DND-41 (cell line): ENCODE measurements around the gene EFCAB9.

Experiments used
- ATAC-seq: fragments of 200-7000 bp; cut with Tn5 transposase; 3 replicates; pipeline ENCODE4 v1.9.1; 2021; ENCODE audit warnings: low read depth; ENCODE audit not compliant: insufficient read depth
- DNase-seq: peaks from one replicate; pipeline ENCODE4 v3.0.0-alpha.2; 2020
- H2AFZ ChIP-seq: 2 replicates; pipeline ENCODE4 v1.6.0; 2012; ENCODE audit warnings: low read depth, low read length
- H3K27ac ChIP-seq: 2 replicates; pipeline ENCODE4 v1.5.1; 2012; ENCODE audit warnings: low read length, inconsistent platforms
- H3K27me3 ChIP-seq: fragments of 200-600 bp; sonication (generic); 2 replicates; pipeline ENCODE4 v1.6.0; 2012; ENCODE audit warnings: low read length, mild to moderate bottlenecking, inconsistent platforms; ENCODE audit not compliant: insufficient read depth, poor library complexity
- H3K36me3 ChIP-seq: 2 replicates; pipeline ENCODE4 v1.5.1; 2012; ENCODE audit warnings: low read length, inconsistent platforms; ENCODE audit not compliant: insufficient read depth
- H3K4me1 ChIP-seq: 2 replicates; pipeline ENCODE4 v1.5.1; 2012; ENCODE audit warnings: mild to moderate bottlenecking, low read length; ENCODE audit not compliant: insufficient read depth
- H3K4me2 ChIP-seq: 2 replicates; pipeline ENCODE4 v1.6.0; 2012; ENCODE audit warnings: mild to moderate bottlenecking, moderate library complexity, low read length, inconsistent platforms; ENCODE audit not compliant: insufficient read depth
- H3K4me3 ChIP-seq, 2 experiments: fragments of 200-600 bp in 1 of 2; shearing (Covaris generic) in 1 of 2; 2 replicates each; pipeline ENCODE4 v1.5.1; 2012 to 2016; ENCODE audit warnings: inconsistent platforms in 2 of 2, low read length in 2 of 2, mild to moderate bottlenecking in 2 of 2, low read depth in 1 of 2, moderate library complexity in 1 of 2
- H3K79me2 ChIP-seq: 2 replicates; pipeline ENCODE4 v1.6.0; 2012; ENCODE audit warnings: low read length, inconsistent platforms; ENCODE audit not compliant: insufficient read depth
- H3K9ac ChIP-seq: 2 replicates; pipeline ENCODE4 v1.6.0; 2012; ENCODE audit warnings: low read depth, mild to moderate bottlenecking, inconsistent platforms, low read length, moderate library complexity
- H3K9me3 ChIP-seq: 2 replicates; pipeline ENCODE4 v1.5.1; 2012; ENCODE audit warnings: low read length, moderate library complexity, mild to moderate bottlenecking, inconsistent platforms; ENCODE audit not compliant: insufficient read depth, severe bottlenecking
- H4K20me1 ChIP-seq: 2 replicates; pipeline ENCODE4 v1.6.0; 2012; ENCODE audit warnings: low read length; ENCODE audit not compliant: insufficient read depth
- EZH2 ChIP-seq: IDR thresholded peaks from 3 replicates; pipeline ENCODE4 v1.6.1; 2012; ENCODE audit warnings: borderline replicate concordance, low read depth, mild to moderate bottlenecking, moderate library complexity, low read length, inconsistent platforms; ENCODE audit not compliant: severe bottlenecking
- TF ChIP-seq, protein P1 (sequence below): IDR thresholded peaks from 2 replicates; pipeline ENCODE4 v1.5.1; 2012; ENCODE audit warnings: borderline replicate concordance, low read length, moderate library complexity, mild to moderate bottlenecking; ENCODE audit not compliant: poor library complexity, severe bottlenecking; ENCODE audit errors: extremely low read depth

Gene EFCAB9

DNA sequence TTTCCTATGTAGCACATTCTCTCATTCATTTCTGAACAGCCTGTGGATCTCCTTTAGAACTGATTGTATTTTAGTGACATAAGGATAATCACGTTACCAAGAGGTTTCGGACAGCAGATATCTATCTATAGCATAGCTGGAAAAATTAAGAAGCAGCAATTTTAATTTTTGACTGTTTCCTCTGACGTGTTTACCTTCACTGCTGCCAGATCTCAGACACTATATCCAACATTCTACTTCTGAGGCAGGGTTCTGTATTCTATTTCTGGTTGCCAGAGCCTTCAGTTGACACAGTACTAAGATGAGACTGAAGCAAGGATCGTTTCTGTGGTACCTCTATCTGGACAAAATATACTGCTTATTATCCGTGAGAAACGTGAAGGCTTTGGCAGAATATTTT, at the start of gene EFCAB9:
Gene EFCAB9 (plus strand): TSS at position 301 of the 400 bp plus-strand sequence. CDS start 1 bp downstream, at position 302.
- Histone ChIP-seq H3K27me3 (peaks cover 5% of the 10 kb centered on the region), H4K20me1 (no peaks in the 10 kb centered on the region), H3K36me3 (no peaks in the 10 kb centered on the region), H3K79me2 (no peaks in the 10 kb centered on the region), H3K4me2 (no peak within 1 kb of the TSS), H3K9me3 (no peaks in the 10 kb centered on the region), H2AFZ (no peak within 1 kb of the TSS), H3K4me3 (no peak within 1 kb of the TSS), H3K4me1 (peaks cover 2% of the 10 kb centered on the region; the same call in 1 of the 2 replicates), H3K27ac (no peak within 1 kb of the TSS), H3K9ac (no peak within 1 kb of the TSS)
- DNase-seq: no peak
- TF ChIP-seq EZH2: no peak
- TF ChIP-seq, protein P1, sequence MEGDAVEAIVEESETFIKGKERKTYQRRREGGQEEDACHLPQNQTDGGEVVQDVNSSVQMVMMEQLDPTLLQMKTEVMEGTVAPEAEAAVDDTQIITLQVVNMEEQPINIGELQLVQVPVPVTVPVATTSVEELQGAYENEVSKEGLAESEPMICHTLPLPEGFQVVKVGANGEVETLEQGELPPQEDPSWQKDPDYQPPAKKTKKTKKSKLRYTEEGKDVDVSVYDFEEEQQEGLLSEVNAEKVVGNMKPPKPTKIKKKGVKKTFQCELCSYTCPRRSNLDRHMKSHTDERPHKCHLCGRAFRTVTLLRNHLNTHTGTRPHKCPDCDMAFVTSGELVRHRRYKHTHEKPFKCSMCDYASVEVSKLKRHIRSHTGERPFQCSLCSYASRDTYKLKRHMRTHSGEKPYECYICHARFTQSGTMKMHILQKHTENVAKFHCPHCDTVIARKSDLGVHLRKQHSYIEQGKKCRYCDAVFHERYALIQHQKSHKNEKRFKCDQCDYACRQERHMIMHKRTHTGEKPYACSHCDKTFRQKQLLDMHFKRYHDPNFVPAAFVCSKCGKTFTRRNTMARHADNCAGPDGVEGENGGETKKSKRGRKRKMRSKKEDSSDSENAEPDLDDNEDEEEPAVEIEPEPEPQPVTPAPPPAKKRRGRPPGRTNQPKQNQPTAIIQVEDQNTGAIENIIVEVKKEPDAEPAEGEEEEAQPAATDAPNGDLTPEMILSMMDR: no peak
- no peak for ATAC-seq

DNA sequence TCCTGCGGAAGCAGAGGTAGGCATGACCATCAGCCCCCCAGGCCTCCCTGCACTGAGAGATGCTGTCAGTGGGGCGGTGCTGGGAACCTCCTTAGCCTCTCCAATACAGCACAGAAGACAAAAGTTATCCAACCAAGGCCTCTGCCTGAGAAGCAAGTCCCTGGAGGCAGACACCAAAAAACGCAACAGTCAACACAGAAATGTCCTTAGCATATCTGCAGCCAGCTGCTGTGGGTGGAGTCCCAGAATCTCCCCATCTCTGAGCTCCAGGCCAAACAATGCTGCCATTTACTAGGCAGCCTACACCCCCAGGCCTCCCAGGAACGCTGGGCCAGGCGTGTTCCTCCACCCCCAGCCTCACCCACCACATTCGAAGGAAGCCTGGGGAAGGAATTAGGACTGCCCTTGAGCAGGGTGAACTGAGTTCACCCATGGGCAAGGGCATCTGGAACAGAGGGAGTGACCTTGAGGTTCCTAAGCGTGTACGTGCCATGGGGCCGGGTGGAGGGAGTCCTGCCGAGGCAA, 49.6 kb upstream of the EFCAB9 start:
- H3K9me3 ChIP-seq: no peaks in the 10 kb centered on the region
- no peak overlapping the region for H2AFZ ChIP-seq
- no peak overlapping the region for H3K4me2 ChIP-seq
- peaks cover 16% of the 10 kb centered on the region for H3K79me2 ChIP-seq
- no peaks in the 10 kb centered on the region for H3K4me1 ChIP-seq
- TF ChIP-seq EZH2: no peak
- TF ChIP-seq, protein P1: no peak
- ATAC-seq: 0 out of 3 replicates have a peak, but pooled peaks have one; percentile 12
- no peak overlapping the region for H3K9ac ChIP-seq
- H3K36me3 ChIP-seq: peaks cover 26% of the 10 kb centered on the region
- no peak for DNase-seq
- H4K20me1 ChIP-seq: peaks cover 29% of the 10 kb centered on the region
- H3K27ac ChIP-seq: no peak overlapping the region
- H3K27me3 ChIP-seq: no peaks in the 10 kb centered on the region
- H3K4me3 ChIP-seq: no peak overlapping the region

DNA sequence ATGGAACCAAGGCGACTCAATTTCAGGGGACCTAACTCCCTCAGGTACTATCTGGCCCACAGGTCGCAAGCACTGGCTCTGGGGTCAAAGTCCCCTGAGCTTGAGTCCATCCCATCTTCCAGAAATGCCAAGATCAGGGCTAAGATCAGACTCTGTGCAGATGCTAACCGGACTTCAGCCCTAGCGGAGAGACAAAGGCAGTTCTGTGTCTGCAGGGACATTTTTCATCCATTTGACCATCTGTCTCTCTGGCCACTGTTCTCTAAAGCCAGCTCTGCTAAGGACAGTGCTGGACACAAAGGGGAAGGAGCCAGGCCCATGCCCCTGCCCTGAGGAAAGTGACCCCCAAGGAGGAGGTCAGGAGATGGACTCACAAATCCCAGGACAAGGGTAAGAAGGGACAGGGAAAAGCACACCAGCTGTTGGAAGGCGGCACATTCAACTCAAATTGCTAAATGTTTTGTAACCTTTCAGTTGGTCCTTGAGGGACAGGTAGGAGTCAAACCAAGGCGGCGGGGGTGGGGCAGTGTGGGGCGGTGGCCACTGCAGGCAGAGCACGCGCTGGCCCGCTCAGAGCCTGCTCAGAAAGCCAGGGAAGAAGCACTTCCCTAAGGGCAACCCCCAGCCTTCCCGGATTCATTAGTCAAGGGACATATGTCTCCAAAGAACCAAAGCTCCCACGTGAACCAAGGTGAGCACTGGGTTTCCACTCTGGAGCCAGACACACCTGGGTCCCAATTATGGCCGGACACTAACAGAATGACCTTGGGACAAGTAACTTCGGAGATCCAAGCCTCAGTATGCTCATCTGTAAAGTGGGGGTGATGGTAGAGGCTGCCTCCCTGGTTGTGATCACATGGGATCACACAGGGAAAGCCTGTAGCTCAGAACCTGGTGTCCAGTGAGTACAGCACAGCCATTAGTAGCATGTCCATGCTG, 48.8 kb upstream of the EFCAB9 start:
- Histone ChIP-seq H3K27me3 (no peaks in the 10 kb centered on the region), H3K9ac (no peak overlapping the region), H4K20me1 (peaks cover 29% of the 10 kb centered on the region), H3K9me3 (no peaks in the 10 kb centered on the region), H3K79me2 (peaks cover 16% of the 10 kb centered on the region), H3K4me1 (no peaks in the 10 kb centered on the region), H2AFZ (no peak overlapping the region), H3K4me3 (no peak overlapping the region), H3K36me3 (peaks cover 27% of the 10 kb centered on the region), H3K27ac (no peak overlapping the region), H3K4me2 (no peak overlapping the region)
- ATAC-seq (no peak), DNase-seq (no peak)
- TF ChIP-seq, protein P1: no peak
- no peak for TF ChIP-seq EZH2
